GM10266 (cell line): ENCODE data around the gene GCM1.
A peak's percentile ranks its signal among the peaks of the same experiment; 100 is the strongest.

Source experiments
- DNase-seq: peaks from one replicate; pipeline ENCODE4 v3.0.0; 2012; ENCODE audit errors: extremely low spot score
- CTCF ChIP-seq: IDR thresholded peaks from 2 replicates; pipeline ENCODE4 v1.5.1; 2012; ENCODE audit warnings: mild to moderate bottlenecking, low read depth; ENCODE audit not compliant: control insufficient read depth, insufficient read depth; ENCODE audit errors: missing control alignments

Gene GCM1

GRCh38 chr6:53152576-53152975, 3.9 kb upstream of the GCM1 start:
- DNase-seq, result no peak
- TF ChIP-seq CTCF, result no peak

GRCh38 chr6:53151676-53152075, 3.0 kb upstream of the GCM1 start:
- TF ChIP-seq CTCF, result peak; percentile 24
- no peak for DNase-seq

- no peak for DNase-seq
- TF ChIP-seq CTCF, result no peak
These were observed 3.8 kb downstream of the GCM1 start for GRCh38 chr6:53144802-53145201.

GRCh38 chr6:53143710-53144109, 4.9 kb downstream of the GCM1 start:
- no peak for TF ChIP-seq CTCF
- no peak for DNase-seq

- DNase-seq, result no peak
- no peak for TF ChIP-seq CTCF
These were observed 5.8 kb downstream of the GCM1 start for GRCh38 chr6:53142810-53143209.

GRCh38 chr6:53139841-53140413, 8.7 kb downstream of the GCM1 start:
- TF ChIP-seq CTCF, result no peak
- no peak for DNase-seq

- no peak for DNase-seq
These were observed 12.5 kb downstream of the GCM1 start for GRCh38 chr6:53136000-53136609.

More at GRCh38 chr6:53136000-53136609, 12.5 kb downstream of the GCM1 start:
- no peak for TF ChIP-seq CTCF
